Fibroblast of lung (primary cell): Measurements from ENCODE around the gene NMUR1. TPM values are rescaled to one million over a fixed set of nuclear protein-coding genes. Genes with fewer than 3 reads are reported as not detected.

Experiments
- DNase-seq, 2 donors: peaks; one replicate each; pipeline versions ENCODE4 v3.0.0 to v3.0.0-alpha.2; 2010; ENCODE audit warnings: low read depth in 2 of 2
- H2AFZ ChIP-seq: 2 replicates; pipeline ENCODE4 v1.5.1; 2012; ENCODE audit warnings: low read length, control low read depth, inconsistent platforms
- H3K27ac ChIP-seq: 2 replicates; pipeline ENCODE4 v1.5.1; 2011; ENCODE audit warnings: low read length, control low read depth; ENCODE audit not compliant: insufficient read depth
- H3K27me3 ChIP-seq: 2 replicates; pipeline ENCODE4 v1.5.1; 2011; ENCODE audit warnings: mild to moderate bottlenecking, low read length; ENCODE audit not compliant: control insufficient read depth, insufficient read depth
- H3K36me3 ChIP-seq: 2 replicates; pipeline ENCODE4 v1.5.1; 2011; ENCODE audit warnings: low read length; ENCODE audit not compliant: control insufficient read depth, insufficient read depth
- H3K4me1 ChIP-seq: 2 replicates; pipeline ENCODE4 v1.5.1; 2011; ENCODE audit warnings: low read length; ENCODE audit not compliant: control insufficient read depth, insufficient read depth; ENCODE audit errors: extremely low read depth
- H3K4me2 ChIP-seq: 2 replicates; pipeline ENCODE4 v1.5.1; 2011; ENCODE audit warnings: low read length, control low read depth; ENCODE audit not compliant: insufficient read depth; ENCODE audit errors: extremely low read depth
- H3K4me3 ChIP-seq, 4 experiments: fragments of 200-600 bp in 1 of 4; sonication (generic) in 1 of 4; replicated peaks in 1 of 4; 2 replicates each; pipeline ENCODE4 v1.5.1; 2011 to 2016; ENCODE audit warnings: low read length in 4 of 4, low read depth in 3 of 4, mild to moderate bottlenecking in 3 of 4, control low read depth in 2 of 4, inconsistent platforms in 1 of 4, mixed read lengths in 1 of 4; ENCODE audit not compliant: insufficient read depth in 1 of 4; ENCODE audit errors: control extremely low read depth in 1 of 4
- H3K79me2 ChIP-seq: 2 replicates; pipeline ENCODE4 v1.5.1; 2012; ENCODE audit warnings: mild to moderate bottlenecking, low read length, inconsistent platforms; ENCODE audit not compliant: control insufficient read depth, insufficient read depth
- H3K9ac ChIP-seq: 2 replicates; pipeline ENCODE4 v1.5.1; 2011; ENCODE audit warnings: mild to moderate bottlenecking, low read length, control low read depth; ENCODE audit not compliant: insufficient read depth
- H3K9me3 ChIP-seq: 2 replicates; pipeline ENCODE4 v1.5.1; 2012; ENCODE audit warnings: low read depth, low read length; ENCODE audit not compliant: control insufficient read depth, insufficient read depth
- H4K20me1 ChIP-seq: 2 replicates; pipeline ENCODE4 v1.5.1; 2011; ENCODE audit warnings: low read length; ENCODE audit not compliant: control insufficient read depth, insufficient read depth; ENCODE audit errors: extremely low read depth
- EZH2 ChIP-seq: IDR thresholded peaks from 2 replicates; pipeline ENCODE4 v1.5.1; 2012; ENCODE audit warnings: low read length, control low read depth, mild to moderate bottlenecking; ENCODE audit errors: missing control alignments
- polyA plus RNA-seq, 2 donors: library from polyadenylated mRNA; depleted of rRNA in 1 of 2; stranded (reverse) in 1 of 2; unstranded in 1 of 2; fragments of >200 nt; gene quantifications; 2 replicates each; pipeline ENCODE4 v1.2.1, GENCODE V29; 2011 to 2012; ENCODE audit warnings: missing spikeins in 1 of 2
- total RNA-seq: library from RNA; depleted of rRNA; stranded (reverse); fragments of >200 nt; gene quantifications from 2 replicates; pipeline ENCODE4 v1.2.1, GENCODE V29; 2014
- TF ChIP-seq, protein P1 (sequence below), 2 donors: IDR thresholded peaks in 1 of 2; conservative IDR thresholded peaks in 1 of 2; 1 replicate in 1 of 2; 2 replicates in 1 of 2; pipeline ENCODE4 v1.5.1; 2011 to 2012; ENCODE audit warnings: low read length in 2 of 2, control low read depth in 1 of 2, inconsistent platforms in 1 of 2, low read depth in 1 of 2, mild to moderate bottlenecking in 1 of 2

The NMUR1 gene
- total and polyA plus RNA-seq, 2 donors (not counting 1 experiment from before 2014, with no cell fraction given): 0.01 to 0.50 TPM

DNA sequence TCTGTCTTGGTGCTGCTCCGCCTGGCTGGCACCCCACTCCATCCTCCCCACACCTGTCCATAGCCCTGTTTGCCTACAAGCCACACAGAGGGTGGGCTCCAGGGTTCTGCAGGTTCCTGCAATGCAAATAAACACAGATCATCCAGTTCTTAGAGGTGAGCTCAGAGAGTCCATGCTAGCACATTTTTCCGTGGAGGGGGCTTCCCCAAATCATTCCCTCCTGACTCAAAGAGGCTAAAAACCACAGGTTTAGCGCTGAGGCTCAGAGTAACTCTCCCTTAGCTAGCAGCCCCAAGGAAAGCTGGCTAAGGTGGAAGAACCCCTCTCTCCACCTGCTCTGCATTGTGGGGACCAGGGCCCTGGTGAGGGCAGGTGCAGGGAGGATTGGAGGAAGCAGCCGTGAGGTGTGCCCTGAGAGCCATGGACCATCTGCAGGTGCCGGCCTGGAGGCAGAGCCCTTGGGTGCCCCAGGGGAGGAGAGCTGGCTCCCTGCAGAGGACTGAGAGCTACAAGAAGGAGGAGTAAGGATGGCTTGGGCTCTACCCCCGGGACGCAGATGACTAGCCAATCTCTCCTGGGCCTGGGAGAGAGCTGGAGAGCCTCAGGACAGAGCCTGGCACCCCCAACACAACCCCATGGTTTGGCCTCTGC, 38.7 kb upstream of the NMUR1 start:
- Histone ChIP-seq H3K27me3 (peaks cover 4% of the 10 kb centered on the region), H3K4me3 (no peak overlapping the region), H3K9me3 (no peaks in the 10 kb centered on the region), H3K4me2 (no peak overlapping the region), H3K79me2 (no peaks in the 10 kb centered on the region), H3K4me1 (no peaks in the 10 kb centered on the region), H3K9ac (no peak overlapping the region), H3K36me3 (no peaks in the 10 kb centered on the region), H2AFZ (no peak overlapping the region), H4K20me1 (no peaks in the 10 kb centered on the region), H3K27ac (no peak overlapping the region)
- DNase-seq: no peak
- TF ChIP-seq, protein P1, sequence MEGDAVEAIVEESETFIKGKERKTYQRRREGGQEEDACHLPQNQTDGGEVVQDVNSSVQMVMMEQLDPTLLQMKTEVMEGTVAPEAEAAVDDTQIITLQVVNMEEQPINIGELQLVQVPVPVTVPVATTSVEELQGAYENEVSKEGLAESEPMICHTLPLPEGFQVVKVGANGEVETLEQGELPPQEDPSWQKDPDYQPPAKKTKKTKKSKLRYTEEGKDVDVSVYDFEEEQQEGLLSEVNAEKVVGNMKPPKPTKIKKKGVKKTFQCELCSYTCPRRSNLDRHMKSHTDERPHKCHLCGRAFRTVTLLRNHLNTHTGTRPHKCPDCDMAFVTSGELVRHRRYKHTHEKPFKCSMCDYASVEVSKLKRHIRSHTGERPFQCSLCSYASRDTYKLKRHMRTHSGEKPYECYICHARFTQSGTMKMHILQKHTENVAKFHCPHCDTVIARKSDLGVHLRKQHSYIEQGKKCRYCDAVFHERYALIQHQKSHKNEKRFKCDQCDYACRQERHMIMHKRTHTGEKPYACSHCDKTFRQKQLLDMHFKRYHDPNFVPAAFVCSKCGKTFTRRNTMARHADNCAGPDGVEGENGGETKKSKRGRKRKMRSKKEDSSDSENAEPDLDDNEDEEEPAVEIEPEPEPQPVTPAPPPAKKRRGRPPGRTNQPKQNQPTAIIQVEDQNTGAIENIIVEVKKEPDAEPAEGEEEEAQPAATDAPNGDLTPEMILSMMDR (conservative IDR thresholded peaks at IDR 0.05 in 1 of 2, IDR thresholded peaks at IDR 0.05 in 1 of 2; ENCODE audit: low read depth in 1 of 2, low read length in 2 of 2): no peak
- TF ChIP-seq EZH2: no peak

DNA sequence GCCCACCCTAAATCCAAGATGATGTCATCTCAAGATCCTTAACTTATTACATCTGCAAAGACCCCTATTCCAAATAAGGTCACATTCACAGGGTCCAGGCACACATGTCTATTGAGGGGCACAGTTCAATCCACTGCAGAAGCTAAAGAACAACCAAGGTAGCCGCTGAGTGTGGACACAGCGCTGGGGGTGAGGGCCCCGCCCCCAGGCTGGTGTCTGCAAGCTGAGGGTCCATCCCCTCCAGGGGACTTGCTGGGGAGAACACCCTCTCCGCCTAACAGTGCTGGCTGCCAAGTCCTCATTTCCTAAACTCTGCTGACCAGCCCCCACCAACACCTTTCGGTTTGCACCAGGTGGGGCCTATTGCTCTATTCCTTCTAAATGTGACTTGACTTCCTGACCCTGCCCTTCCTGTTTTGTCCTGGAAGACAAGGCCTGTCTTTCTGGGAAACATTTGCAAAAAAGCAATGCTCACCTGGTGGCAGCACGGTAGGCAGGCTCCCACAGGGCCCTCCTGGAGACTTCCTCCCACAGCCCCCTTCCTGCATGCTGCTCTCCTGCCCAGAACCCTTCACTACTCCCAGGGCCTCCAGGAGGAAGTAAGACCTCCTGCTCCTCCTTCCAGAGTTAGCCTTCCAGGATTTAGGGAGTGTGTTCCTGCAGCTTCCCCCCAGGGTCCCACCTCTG, 38.0 kb upstream of the NMUR1 start:
- H3K27me3 ChIP-seq: peaks cover under 1% of the 10 kb centered on the region
- DNase-seq: no peak

DNA sequence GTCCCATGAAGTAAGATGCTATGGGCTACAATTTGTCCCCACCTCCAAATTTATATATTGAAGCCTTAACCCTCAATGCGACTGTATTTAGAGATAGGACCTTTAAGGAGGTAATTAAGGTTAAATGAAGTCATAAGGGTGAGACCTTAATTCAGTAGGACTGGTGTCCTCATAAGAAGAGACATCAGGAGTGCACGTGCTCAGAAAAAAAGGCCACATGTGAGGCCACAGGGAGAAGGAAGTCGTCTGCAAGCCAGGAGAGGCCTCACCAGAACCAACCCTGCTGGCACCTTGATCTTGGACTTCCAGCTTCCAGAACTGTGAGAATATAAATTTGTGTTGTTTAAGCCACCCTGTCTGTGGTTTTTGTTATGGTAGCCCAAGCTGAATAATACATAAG, 36.9 kb upstream of the NMUR1 start:
- H3K27me3 ChIP-seq: no peaks in the 10 kb centered on the region
- no peak overlapping the region for H3K4me3 ChIP-seq
- H3K4me2 ChIP-seq: no peak overlapping the region
- H2AFZ ChIP-seq: no peak overlapping the region
- H3K79me2 ChIP-seq: no peaks in the 10 kb centered on the region
- no peaks in the 10 kb centered on the region for H3K36me3 ChIP-seq
- H3K4me1 ChIP-seq: no peaks in the 10 kb centered on the region
- TF ChIP-seq EZH2: no peak
- TF ChIP-seq, protein P1 (conservative IDR thresholded peaks at IDR 0.05 in 1 of 2, IDR thresholded peaks at IDR 0.05 in 1 of 2; ENCODE audit: low read depth in 1 of 2, low read length in 2 of 2): no peak
- H3K9ac ChIP-seq: no peak overlapping the region
- H3K27ac ChIP-seq: no peak overlapping the region
- H3K9me3 ChIP-seq: no peaks in the 10 kb centered on the region
- no peak for DNase-seq
- H4K20me1 ChIP-seq: no peaks in the 10 kb centered on the region

More for the DNA sequence above, 38.0 kb upstream of the NMUR1 start:
- no peak overlapping the region for H2AFZ ChIP-seq
- no peak overlapping the region for H3K27ac ChIP-seq
- no peaks in the 10 kb centered on the region for H4K20me1 ChIP-seq
- H3K9ac ChIP-seq: no peak overlapping the region
- no peak overlapping the region for H3K4me3 ChIP-seq
- H3K79me2 ChIP-seq: no peaks in the 10 kb centered on the region
- H3K36me3 ChIP-seq: no peaks in the 10 kb centered on the region
- no peaks in the 10 kb centered on the region for H3K4me1 ChIP-seq
- no peak for TF ChIP-seq EZH2
- TF ChIP-seq, protein P1 (conservative IDR thresholded peaks at IDR 0.05 in 1 of 2, IDR thresholded peaks at IDR 0.05 in 1 of 2; ENCODE audit: low read depth in 1 of 2, low read length in 2 of 2): no peak
- no peaks in the 10 kb centered on the region for H3K9me3 ChIP-seq
- no peak overlapping the region for H3K4me2 ChIP-seq
